HepG2 (cell line): ENCODE data around the gene IKZF5. TPM values are rescaled to one million over a fixed set of nuclear protein-coding genes. Genes with fewer than 3 reads are reported as not detected.

Experiments used
- ATF4 ChIP-seq, 2 experiments: fragments of 450-650 bp in 1 of 2; sonication (generic) in 1 of 2; formaldehyde crosslinking; IDR thresholded peaks; 2 replicates each; pipeline versions ENCODE4 v1.5.0 to v1.8.0; 2020 to 2022; ENCODE audit warnings: mild to moderate bottlenecking in 1 of 2, missing genetic modification reagents in 1 of 2
- ESRRA ChIP-seq: sonication (generic); formaldehyde crosslinking; IDR thresholded peaks from 2 replicates; pipeline ENCODE4 v1.5.1; 2020; ENCODE audit warnings: mild to moderate bottlenecking, low read depth, missing genetic modification reagents
- FOXC1 ChIP-seq: sonication (generic); formaldehyde crosslinking; IDR thresholded peaks from 2 replicates; pipeline ENCODE4 v1.8.0; 2022; ENCODE audit warnings: mild to moderate bottlenecking, missing genetic modification reagents, borderline replicate concordance
- KLF12 ChIP-seq: sonication (generic); formaldehyde crosslinking; IDR thresholded peaks from 2 replicates; pipeline ENCODE4 v1.4.0; 2020; ENCODE audit warnings: missing genetic modification reagents, borderline replicate concordance
- PAF1 ChIP-seq: IDR thresholded peaks from 2 replicates; pipeline ENCODE4 v1.6.1; 2016; ENCODE audit warnings: missing genetic modification reagents, missing compliant biosample characterization
- RAD21 ChIP-seq: fragments of 450-650 bp; formaldehyde crosslinking; IDR thresholded peaks from 2 replicates; pipeline ENCODE4 v1.5.0; 2020; ENCODE audit warnings: mild to moderate bottlenecking
- TFE3 ChIP-seq: IDR thresholded peaks from 2 replicates; pipeline ENCODE4 v1.6.1; 2016
- TGIF2 ChIP-seq: IDR thresholded peaks from 2 replicates; pipeline ENCODE4 v1.6.1; 2016; ENCODE audit warnings: control low read depth, missing compliant biosample characterization
- UBTF ChIP-seq: sonication (generic); formaldehyde crosslinking; IDR thresholded peaks from 2 replicates; pipeline ENCODE4 v1.4.0; 2020; ENCODE audit warnings: mild to moderate bottlenecking, missing genetic modification reagents
- ZBTB44 ChIP-seq: sonication (generic); formaldehyde crosslinking; IDR thresholded peaks from 2 replicates; pipeline ENCODE4 v1.4.0; 2020; ENCODE audit warnings: missing genetic modification reagents
- ZFP37 ChIP-seq: sonication (generic); formaldehyde crosslinking; IDR thresholded peaks from 2 replicates; pipeline ENCODE4 v1.4.0; 2020; ENCODE audit warnings: missing genetic modification reagents, borderline replicate concordance
- ZNF496 ChIP-seq: sonication (generic); formaldehyde crosslinking; IDR thresholded peaks from 2 replicates; pipeline ENCODE4 v1.8.1; 2023; ENCODE audit warnings: mild to moderate bottlenecking, moderate library complexity, missing genetic modification reagents; ENCODE audit not compliant: insufficient replicate concordance
- polyA plus RNA-seq, 8 experiments: library from polyadenylated mRNA; depleted of rRNA in 3 of 8; stranded (reverse) in 7 of 8; unstranded in 1 of 8; fragments of >200 nt; fragmentation: Illumina TruSeq in 4 of 8; extraction: Trizol in 4 of 8; gene quantifications; 2 replicates each; pipeline versions ENCODE4 v1.2.1 to v1.2.3, GENCODE V29; 2011 to 2016; ENCODE audit warnings: low read depth in 4 of 8, missing spikeins in 1 of 8, mixed read lengths in 1 of 8; ENCODE audit not compliant: insufficient read depth in 1 of 8
- total RNA-seq, 5 experiments: library from RNA; depleted of rRNA; stranded (reverse); fragments of >200 nt; fragmentation: Illumina TruSeq; extraction: Trizol; gene quantifications; 2 replicates each; pipeline ENCODE4 v1.2.3, GENCODE V29; 2016; ENCODE audit warnings: low read depth in 1 of 5
- TF ChIP-seq, protein P1 (sequence below): sonication (generic); formaldehyde crosslinking; IDR thresholded peaks from 2 replicates; pipeline ENCODE4 v1.5.0; 2020; ENCODE audit warnings: mild to moderate bottlenecking, missing genetic modification reagents

IKZF5 gene
- total and polyA plus RNA-seq, 2 of the 13 experiments (the other 11 are each of a cell fraction or from before 2014, with no cell fraction given) = 3.7 to 12.0 TPM

- TF ChIP-seq ATF4 (CRISPR knock-in tag; IDR thresholded peaks at IDR 0.05) (0 out of 4 replicates have a peak, but pooled peaks of 1 of the 2 experiments have one; percentile 50), UBTF (CRISPR knock-in tag) (peak; percentile 96), PAF1 (CRISPR knock-in tag) (no peak), ZNF496 (no peak), RAD21 (CRISPR knock-in tag) (peak; percentile 13; the same call in 1 of the 2 replicates), TGIF2 (CRISPR knock-in tag) (0 out of 2 replicates have a peak, but pooled peaks have one; percentile 43), ZBTB44 (CRISPR knock-in tag) (peak; percentile 83; the same call in 1 of the 2 replicates), KLF12 (CRISPR knock-in tag) (peak; percentile 49; the same call in 1 of the 2 replicates), FOXC1 (CRISPR knock-in tag) (peak; percentile 99), TFE3 (CRISPR knock-in tag) (peak; percentile 74), ESRRA (CRISPR knock-in tag) (peak; percentile 46; the same call in 1 of the 2 replicates), ZFP37 (CRISPR knock-in tag) (peak; percentile 88)
- TF ChIP-seq, protein P1, sequence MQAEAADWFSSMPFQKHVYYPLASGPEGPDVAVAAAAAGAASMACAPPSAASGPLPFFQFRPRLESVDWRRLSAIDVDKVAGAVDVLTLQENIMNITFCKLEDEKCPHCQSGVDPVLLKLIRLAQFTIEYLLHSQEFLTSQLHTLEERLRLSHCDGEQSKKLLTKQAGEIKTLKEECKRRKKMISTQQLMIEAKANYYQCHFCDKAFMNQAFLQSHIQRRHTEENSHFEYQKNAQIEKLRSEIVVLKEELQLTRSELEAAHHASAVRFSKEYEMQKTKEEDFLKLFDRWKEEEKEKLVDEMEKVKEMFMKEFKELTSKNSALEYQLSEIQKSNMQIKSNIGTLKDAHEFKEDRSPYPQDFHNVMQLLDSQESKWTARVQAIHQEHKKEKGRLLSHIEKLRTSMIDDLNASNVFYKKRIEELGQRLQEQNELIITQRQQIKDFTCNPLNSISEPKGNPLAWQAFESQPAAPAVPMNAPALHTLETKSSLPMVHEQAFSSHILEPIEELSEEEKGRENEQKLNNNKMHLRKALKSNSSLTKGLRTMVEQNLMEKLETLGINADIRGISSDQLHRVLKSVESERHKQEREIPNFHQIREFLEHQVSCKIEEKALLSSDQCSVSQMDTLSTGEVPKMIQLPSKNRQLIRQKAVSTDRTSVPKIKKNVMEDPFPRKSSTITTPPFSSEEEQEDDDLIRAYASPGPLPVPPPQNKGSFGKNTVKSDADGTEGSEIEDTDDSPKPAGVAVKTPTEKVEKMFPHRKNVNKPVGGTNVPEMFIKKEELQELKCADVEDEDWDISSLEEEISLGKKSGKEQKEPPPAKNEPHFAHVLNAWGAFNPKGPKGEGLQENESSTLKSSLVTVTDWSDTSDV (CRISPR knock-in tag) = peak; percentile 93
Measured at GRCh38 chr10:122953902-122954730, 54.5 kb downstream of the IKZF5 start, which contains the start of gene C10orf88 (continued).
